Endothelial cell of umbilical vein (primary cell): ENCODE measurements around the gene GALNT10. TPM values are rescaled to one million over a fixed set of nuclear protein-coding genes. Genes with fewer than 3 reads are reported as not detected.

Source experiments
- BruUV-seq: library from RNA; stranded (reverse); fragments of 400-500 nt; replicated peaks from 2 replicates; lab custom pipeline; 2021; lab: Mats Ljungman, UMichigan
- CTCF ChIA-PET: fragments of 300-600, 350-600 bp; sonication (Branson Sonifier 250); formaldehyde crosslinking; loops from one replicate; lab custom pipeline; 2021; ENCODE audit warnings: antibody characterized with exemption, inconsistent platforms; lab: Charles Lee
- POLR2A ChIA-PET: fragments of 300-600, 350-600 bp; sonication (Branson Sonifier 250); formaldehyde crosslinking; loops from one replicate; lab custom pipeline; 2021; ENCODE audit warnings: antibody characterized with exemption, inconsistent platforms; lab: Charles Lee
- DNase-seq: peaks from one replicate; pipeline ENCODE4 v3.0.0-alpha.2; 2011; ENCODE audit warnings: low read depth, low spot score
- FAIRE-seq: peaks from 2 replicates; lab custom pipeline; 2011; peaks lifted over from hg19 to GRCh38; lab: Jason Lieb, UNC
- H2AFZ ChIP-seq: 2 replicates; pipeline ENCODE4 v1.6.0; 2012; ENCODE audit warnings: low read depth, low read length, control low read depth, inconsistent platforms
- H3K27ac ChIP-seq: 2 replicates; pipeline ENCODE4 v1.5.1; 2011; ENCODE audit warnings: low read depth, mild to moderate bottlenecking, control low read depth, low read length, moderate library complexity; ENCODE audit not compliant: insufficient read depth
- H3K27me3 ChIP-seq, 2 experiments: 2 replicates each; pipeline versions ENCODE4 v1.6.0 to v1.6.1; 2011; ENCODE audit warnings: low read length in 2 of 2, mixed read lengths in 1 of 2; ENCODE audit not compliant: control insufficient read depth in 2 of 2, insufficient read depth in 2 of 2
- H3K36me3 ChIP-seq, 2 experiments: 2 replicates in 1 of 2; 3 replicates in 1 of 2; pipeline ENCODE4 v1.5.1; 2011; ENCODE audit warnings: low read length in 2 of 2, mild to moderate bottlenecking in 1 of 2, moderate library complexity in 1 of 2; ENCODE audit not compliant: control insufficient read depth in 2 of 2, insufficient read depth in 2 of 2; ENCODE audit errors: extremely low read depth in 1 of 2
- H3K4me1 ChIP-seq: 3 replicates; pipeline ENCODE4 v1.5.1; 2011; ENCODE audit warnings: mild to moderate bottlenecking, low read length; ENCODE audit not compliant: control insufficient read depth, insufficient read depth; ENCODE audit errors: extremely low read depth
- H3K4me2 ChIP-seq: 2 replicates; pipeline ENCODE4 v1.6.1; 2011; ENCODE audit warnings: low read length, control low read depth, mixed read lengths; ENCODE audit not compliant: insufficient read depth
- H3K4me3 ChIP-seq, 3 experiments: fragments of 200-600 bp in 1 of 3; sonication (generic), shearing (Covaris generic) in 1 of 3; replicated peaks in 1 of 3; 2 replicates each; pipeline ENCODE4 v1.5.1; 2011 to 2016; ENCODE audit warnings: control low read depth in 3 of 3, low read length in 3 of 3, mild to moderate bottlenecking in 2 of 3, inconsistent platforms in 1 of 3, low read depth in 1 of 3, moderate library complexity in 1 of 3; ENCODE audit not compliant: insufficient read depth in 1 of 3
- H3K79me2 ChIP-seq: 2 replicates; pipeline ENCODE4 v1.6.0; 2012; ENCODE audit warnings: low read length, inconsistent platforms; ENCODE audit not compliant: control insufficient read depth, insufficient read depth
- H3K9ac ChIP-seq: replicated peaks from 2 replicates; pipeline ENCODE3; 2011; ENCODE audit warnings: low read length, control low read depth; ENCODE audit not compliant: insufficient read depth; ENCODE audit errors: extremely low read depth
- H3K9me1 ChIP-seq: replicated peaks from 3 replicates; pipeline ENCODE4 v1.6.0; 2011; ENCODE audit warnings: mild to moderate bottlenecking, low read length; ENCODE audit not compliant: control insufficient read depth, insufficient read depth; ENCODE audit errors: extremely low read depth
- H3K9me3 ChIP-seq: replicated peaks from 2 replicates; pipeline ENCODE4 v1.5.1; 2012; ENCODE audit warnings: low read length, inconsistent platforms; ENCODE audit not compliant: control insufficient read depth, insufficient read depth
- H4K20me1 ChIP-seq: replicated peaks from 2 replicates; pipeline ENCODE3; 2011; ENCODE audit warnings: mild to moderate bottlenecking, low read length; ENCODE audit not compliant: control insufficient read depth, insufficient read depth; ENCODE audit errors: extremely low read depth
- CTCF ChIP-seq, 2 donors: IDR thresholded peaks; 1 replicate in 1 of 2; 2 replicates in 1 of 2; pipeline ENCODE4 v1.5.1; 2011; ENCODE audit warnings: low read length in 2 of 2, mild to moderate bottlenecking in 2 of 2, moderate library complexity in 2 of 2, control low read depth in 1 of 2, inconsistent platforms in 1 of 2, low read depth in 1 of 2; ENCODE audit not compliant: insufficient read depth in 1 of 2; ENCODE audit errors: extremely low read depth in 1 of 2
- EZH2 ChIP-seq: IDR thresholded peaks from 2 replicates; pipeline ENCODE4 v1.6.1; 2012; ENCODE audit warnings: borderline replicate concordance, low read depth, mild to moderate bottlenecking, moderate library complexity, low read length, inconsistent platforms; ENCODE audit not compliant: severe bottlenecking
- FOS ChIP-seq: IDR thresholded peaks from 2 replicates; pipeline ENCODE4 v1.6.1; 2011; ENCODE audit warnings: mild to moderate bottlenecking, low read length, moderate library complexity, borderline replicate concordance; ENCODE audit not compliant: insufficient read depth
- GATA2 ChIP-seq: IDR thresholded peaks from 2 replicates; pipeline ENCODE4 v1.7.0; 2011; ENCODE audit warnings: low read depth, mild to moderate bottlenecking, moderate library complexity, mixed read lengths, low read length; ENCODE audit not compliant: insufficient read length, insufficient read depth
- JUN ChIP-seq: IDR thresholded peaks from 2 replicates; pipeline ENCODE4 v1.6.1; 2011; ENCODE audit warnings: borderline replicate concordance, low read depth; ENCODE audit not compliant: insufficient read length, insufficient read depth
- MAX ChIP-seq: IDR thresholded peaks from 2 replicates; pipeline ENCODE4 v1.6.1; 2011; ENCODE audit not compliant: insufficient read depth, insufficient read length
- MYC ChIP-seq: IDR thresholded peaks from one replicate; pipeline ENCODE4 v1.6.1; 2011; ENCODE audit warnings: mild to moderate bottlenecking, low read depth, low read length
- POLR2A ChIP-seq: IDR thresholded peaks from 2 replicates; pipeline ENCODE4 v1.6.1; 2012; ENCODE audit warnings: low read depth, mild to moderate bottlenecking, control low read depth, low read length
- POLR2AphosphoS5 ChIP-seq: IDR thresholded peaks from 2 replicates; pipeline ENCODE4 v1.6.1; 2012; ENCODE audit warnings: low read depth, mild to moderate bottlenecking, control low read depth, low read length, moderate library complexity; ENCODE audit not compliant: insufficient read depth
- dilution Hi-C: fragments of 300-500 bp; cut with MboI; formaldehyde crosslinking; loops from one replicate; pipeline ENCODE4 v1.15.0; 2019; ENCODE audit warnings: low sequenced_read_pairs; ENCODE audit not compliant: extremely low pct_ligation_motif_present
- intact Hi-C: fragments of 100-400 bp; cut with micrococcal nuclease; formaldehyde crosslinking; loops from one replicate; pipeline ENCODE4 v1.10.0; 2022
- polyA plus RNA-seq, 4 experiments: library from polyadenylated mRNA; depleted of rRNA in 3 of 4; stranded (reverse) in 3 of 4; unstranded in 1 of 4; fragments of >200 nt; gene quantifications; 2 replicates each; pipeline versions ENCODE4 v1.2.1 to v1.2.3, GENCODE V29; 2011 to 2012; ENCODE audit warnings: missing spikeins in 1 of 4
- total RNA-seq: library from RNA; stranded (reverse); gene quantifications from 2 replicates; pipeline ENCODE4 v1.2.3, GENCODE V29; 2021

GALNT10 gene
- total and polyA plus RNA-seq, 2 donors (not counting 3 experiments of a cell fraction or from before 2014, with no cell fraction given) = 70.2 to 77.6 TPM

GRCh38 chr5:154265197-154265773 is 74.8 kb downstream of the GALNT10 start:
- no peaks in the 10 kb centered on the region for H3K27me3 ChIP-seq

More at GRCh38 chr5:154265197-154265773, 74.8 kb downstream of the GALNT10 start:
- ChIA-PET CTCF (no interaction called here), POLR2A (no interaction called here)
- no peak overlapping the region for H3K4me3 ChIP-seq
- no peak overlapping the region for H3K9ac ChIP-seq
- H3K27ac ChIP-seq = no peak overlapping the region
- no TSS peak for BruUV-seq
- intact Hi-C loops (no loop called here), dilution Hi-C loops (no loop called here)
- H3K9me1 ChIP-seq = no peaks in the 10 kb centered on the region
- DNase-seq = no peak
- no peak overlapping the region for H3K4me2 ChIP-seq
- peaks cover 17% of the 10 kb centered on the region for H3K4me1 ChIP-seq
- no peak for FAIRE-seq
- H3K36me3 ChIP-seq = peaks cover 0 to 3% of the 10 kb centered on the region in 2 experiments
- TF ChIP-seq MYC = no peak
- TF ChIP-seq JUN = no peak
- TF ChIP-seq POLR2A = no peak
- no peak for TF ChIP-seq POLR2AphosphoS5
- no peak for TF ChIP-seq CTCF (IDR thresholded peaks at IDR 0.05; ENCODE audit: extremely low read depth in 1 of 2, insufficient read depth in 1 of 2, low read depth in 1 of 2, low read length in 2 of 2)
- TF ChIP-seq MAX = no peak
- no peak for TF ChIP-seq GATA2
- no peak for TF ChIP-seq EZH2
- no peak for TF ChIP-seq FOS
- no peaks in the 10 kb centered on the region for H3K9me3 ChIP-seq
- H4K20me1 ChIP-seq = no peaks in the 10 kb centered on the region
- no peaks in the 10 kb centered on the region for H3K79me2 ChIP-seq
- H2AFZ ChIP-seq = no peak overlapping the region
